Measurements from ENCODE around the gene USP36. TPM values are rescaled to one million over a fixed set of nuclear protein-coding genes. Genes with fewer than 3 reads are reported as not detected.
"Not testable (repeated sequence)": the region's sequence is repeated elsewhere in the genome, so short reads cannot be mapped to it uniquely, and the experiment has no call there.

The USP36 gene
- total RNA-seq (2013) = 18.5 TPM
- 10 to 100 TPM in 1 of 3 donors, 1 to 10 TPM in 2; 4.4 to 30.0 (median 6.1) TPM for polyA plus RNA-seq
- 55.7 and 66.9 TPM in 2 replicates for polyA minus RNA-seq
- 27.8 to 137 (median 88.3) reads per million in 11 experiments for total RNA-seq

GRCh38 chr17:78840780-78841611, at the start of gene USP36:
Gene USP36 (minus strand): TSS chr17:78840814. CDS start chr17:78836363, 4,451 bp downstream.
- H4K20me1 ChIP-seq (ENCODE audit: insufficient read depth, low read length) = peaks cover 21% of the 10 kb centered on the region
- H3K4me2 ChIP-seq (replicated peaks; ENCODE audit: extremely low read depth, low read length, poor library complexity, severe bottlenecking) = peak within 1 kb of the TSS; percentile 80
- WGBS (ENCODE audit: insufficient coverage) = under 1% methylated on average over 62 of the region's 74 CpGs
- no peak for TF ChIP-seq CTCF (IDR thresholded peaks at IDR 0.05)
- peak within 1 kb of the TSS; percentile 97 to 99 (median 99) for H3K27ac Mint-ChIP-seq
- H3K9ac ChIP-seq (ENCODE audit: insufficient read depth, low read length, poor library complexity, severe bottlenecking) = peak within 1 kb of the TSS; percentile 99
- peaks cover 35% of the 10 kb centered on the region for H3K4me1 Mint-ChIP-seq
- peaks cover 18 to 33% of the 10 kb centered on the region in 2 donors for H3K4me1 ChIP-seq (ENCODE audit: control insufficient read depth in 1 of 2, insufficient read depth in 2 of 2, low read length in 2 of 2)
- H3K79me2 ChIP-seq (ENCODE audit: insufficient read depth, low read length) = peaks cover 30% of the 10 kb centered on the region
- no peaks in the 10 kb centered on the region for H3K9me3 ChIP-seq (replicated peaks in 1 of 2; ENCODE audit: control insufficient read depth in 1 of 2, insufficient read depth in 1 of 2, low read length in 2 of 2)
- H3K4me3 Mint-ChIP-seq = peak within 1 kb of the TSS; percentile 89 to 94
- intact Hi-C loops (cut with micrococcal nuclease) = loop anchor here (5.0 to 10.0 kb wide), 3 partner anchors 76 to 134 kb away; partner anchors contain the start of gene LGALS3BP (in 1 of the 2)
- no peaks in the 10 kb centered on the region for H3K9me3 Mint-ChIP-seq
- H3K36me3 Mint-ChIP-seq = peaks cover 24 to 27% of the 10 kb centered on the region in 2 donors
- H3K27ac ChIP-seq (ENCODE audit: low read depth in 1 of 2, low read length in 2 of 2) = peak within 1 kb of the TSS; percentile 96 to 99
- peak; percentile 99 to 100 (median 99) for DNase-seq
- peaks cover 20 to 23% of the 10 kb centered on the region in 2 donors for H3K36me3 ChIP-seq (replicated peaks in 1 of 2; ENCODE audit: control insufficient read depth in 1 of 2, insufficient read depth in 2 of 2, low read length in 2 of 2)
- peaks cover 0 to 6% (median 2%) of the 10 kb centered on the region in 3 donors for H3K27me3 Mint-ChIP-seq (ENCODE audit: low read depth in 3 of 3)
- H2AFZ ChIP-seq (ENCODE audit: insufficient read depth, low read depth, low read length, poor library complexity, severe bottlenecking) = peak within 1 kb of the TSS; percentile 69
- no peaks in the 10 kb centered on the region for H3K27me3 ChIP-seq (ENCODE audit: control insufficient read depth in 2 of 2, insufficient read depth in 2 of 2, low read length in 2 of 2)
- H3K4me3 ChIP-seq (replicated peaks in 1 of 3; ENCODE audit: low read depth in 2 of 3, low read length in 3 of 3) = peak within 1 kb of the TSS; percentile 76 to 80 (median 80)

- peak overlapping the region; percentile 54 to 71 for H3K4me3 Mint-ChIP-seq
- Histone ChIP-seq H3K4me3 (replicated peaks in 1 of 3; ENCODE audit: low read depth in 2 of 3, low read length in 3 of 3) (peak overlapping the region in 1 of 3 experiments; percentile 42), H3K79me2 (ENCODE audit: insufficient read depth, low read length) (peaks cover 88% of the 10 kb centered on the region), H3K4me2 (replicated peaks; ENCODE audit: extremely low read depth, low read length, poor library complexity, severe bottlenecking) (peak overlapping the region; percentile 52), H3K36me3 (replicated peaks in 1 of 2; ENCODE audit: control insufficient read depth in 1 of 2, insufficient read depth in 2 of 2, low read length in 2 of 2) (peaks cover 7 to 28% of the 10 kb centered on the region in 2 donors), H3K27ac (ENCODE audit: low read depth in 1 of 2, low read length in 2 of 2) (peak overlapping the region; percentile 94), H3K9ac (ENCODE audit: insufficient read depth, low read length, poor library complexity, severe bottlenecking) (peak overlapping the region; percentile 70), H4K20me1 (ENCODE audit: insufficient read depth, low read length) (peaks cover 57% of the 10 kb centered on the region), H3K4me1 (ENCODE audit: control insufficient read depth in 1 of 2, insufficient read depth in 2 of 2, low read length in 2 of 2) (peaks cover 80 to 84% of the 10 kb centered on the region in 2 donors)
- peak overlapping the region; percentile 95 to 99 (median 98) for H3K27ac Mint-ChIP-seq
- peak; percentile 23 to 50 (median 35) for DNase-seq
- not testable (repeated sequence) for H3K27me3 Mint-ChIP-seq (ENCODE audit: low read depth in 3 of 3); H3K9me3 Mint-ChIP-seq; H3K27me3 ChIP-seq (ENCODE audit: control insufficient read depth in 2 of 2, insufficient read depth in 2 of 2, low read length in 2 of 2); H2AFZ ChIP-seq (ENCODE audit: insufficient read depth, low read depth, low read length, poor library complexity, severe bottlenecking); H3K9me3 ChIP-seq (replicated peaks in 1 of 2; ENCODE audit: control insufficient read depth in 1 of 2, insufficient read depth in 1 of 2, low read length in 2 of 2)
- 7% methylated on average over 7 of the region's 11 CpGs for WGBS (ENCODE audit: insufficient coverage)
- peaks cover 93% of the 10 kb centered on the region for H3K4me1 Mint-ChIP-seq
- intact Hi-C loops (cut with micrococcal nuclease) = loop anchor here in 1 of 2 donors (2.0 kb wide), 1 partner anchor 25 kb away; no protein-coding TSS in a partner anchor
- H3K36me3 Mint-ChIP-seq = peaks cover 59 to 61% of the 10 kb centered on the region in 2 donors
Measured at GRCh38 chr17:78890096-78890495, 49.5 kb upstream of the USP36 start.

Measured in CD14-positive monocyte (primary cell).